IMR-90 (cell line): ENCODE results near the gene SERPINB5. TPM values are rescaled to one million over a fixed set of nuclear protein-coding genes. Genes with fewer than 3 reads are reported as not detected.

ENCODE experiments used
- ATAC-seq: fragments of 200-7000 bp; cut with Tn5 transposase; 2 replicates; pipeline ENCODE4 v1.9.1; 2020; ENCODE audit warnings: low read depth, mild to moderate bottlenecking, moderate library complexity
- BruUV-seq: library from RNA; stranded (reverse); fragments of 400-500 nt; replicated peaks from 2 replicates; lab custom pipeline; 2021; lab: Mats Ljungman, UMichigan
- CTCF ChIA-PET: fragments of 300-600 bp; formaldehyde crosslinking; extraction: SDS; loops from one replicate; lab custom pipeline; 2021; ENCODE audit warnings: antibody characterized with exemption; lab: Yijun Ruan, JAX
- POLR2A ChIA-PET: fragments of 300-600 bp; sonication (Branson Sonifier 250); formaldehyde crosslinking; loops from one replicate; lab custom pipeline; 2022; ENCODE audit warnings: antibody characterized with exemption; ENCODE audit not compliant: unreplicated experiment; lab: Charles Lee
- DNase-seq: peaks from one replicate; pipeline ENCODE4 v3.0.0; 2013
- H2AFZ ChIP-seq: replicated peaks from 2 replicates; pipeline ENCODE3; 2013; ENCODE audit warnings: low read length, mild to moderate bottlenecking; ENCODE audit not compliant: poor library complexity
- H2AK5ac ChIP-seq: 2 replicates; pipeline ENCODE4 v1.6.1; 2013; ENCODE audit warnings: low read depth, low read length, inconsistent platforms
- H2AK9ac ChIP-seq: replicated peaks from 2 replicates; pipeline ENCODE3; 2013; ENCODE audit warnings: mild to moderate bottlenecking, low read depth, low read length, moderate library complexity; ENCODE audit not compliant: poor library complexity
- H2BK120ac ChIP-seq: 2 replicates; pipeline ENCODE4 v1.6.1; 2013; ENCODE audit warnings: low read depth, low read length, inconsistent platforms
- H2BK15ac ChIP-seq: 3 replicates; pipeline ENCODE4 v1.6.1; 2013; ENCODE audit warnings: low read depth, low read length, inconsistent platforms
- H2BK20ac ChIP-seq: 2 replicates; pipeline ENCODE4 v1.6.1; 2013; ENCODE audit warnings: low read depth, mild to moderate bottlenecking, inconsistent platforms, low read length, moderate library complexity
- H2BK5ac ChIP-seq: 2 replicates; pipeline ENCODE4 v1.6.1; 2013; ENCODE audit warnings: mild to moderate bottlenecking, low read depth, low read length, inconsistent platforms; ENCODE audit not compliant: poor library complexity, severe bottlenecking
- H3K14ac ChIP-seq: replicated peaks from 2 replicates; pipeline ENCODE4 v1.6.1; 2013; ENCODE audit warnings: low read depth, low read length, inconsistent platforms
- H3K18ac ChIP-seq: 2 replicates; pipeline ENCODE4 v1.6.1; 2013; ENCODE audit warnings: low read depth, low read length, control low read depth
- H3K23ac ChIP-seq: 2 replicates; pipeline ENCODE4 v1.6.1; 2013; ENCODE audit warnings: low read depth, low read length, inconsistent platforms
- H3K27ac ChIP-seq: 2 replicates; pipeline ENCODE4 v1.5.1; 2013; ENCODE audit warnings: mild to moderate bottlenecking, control low read depth, low read length; ENCODE audit not compliant: insufficient read depth
- H3K27me3 ChIP-seq: 2 replicates; pipeline ENCODE4 v1.6.1; 2013; ENCODE audit warnings: low read length; ENCODE audit not compliant: control insufficient read depth, insufficient read depth
- H3K36me3 ChIP-seq: 2 replicates; pipeline ENCODE4 v1.6.1; 2013; ENCODE audit warnings: low read length, mixed read lengths; ENCODE audit not compliant: control insufficient read depth, insufficient read depth
- H3K4ac ChIP-seq: 2 replicates; pipeline ENCODE4 v1.6.1; 2013; ENCODE audit warnings: low read depth, low read length, inconsistent platforms
- H3K4me1 ChIP-seq: 2 replicates; pipeline ENCODE4 v1.6.1; 2013; ENCODE audit warnings: low read length, mixed read lengths; ENCODE audit not compliant: control insufficient read depth, insufficient read depth
- H3K4me2 ChIP-seq: 2 replicates; pipeline ENCODE4 v1.6.1; 2013; ENCODE audit warnings: low read depth, mild to moderate bottlenecking, control low read depth, low read length, moderate library complexity
- H3K4me3 ChIP-seq: 2 replicates; pipeline ENCODE4 v1.5.1; 2013; ENCODE audit warnings: low read depth, mild to moderate bottlenecking, control low read depth, low read length, moderate library complexity; ENCODE audit not compliant: insufficient read depth
- H3K56ac ChIP-seq: 2 replicates; pipeline ENCODE4 v1.6.1; 2013; ENCODE audit warnings: low read length, inconsistent platforms; ENCODE audit not compliant: insufficient read depth; ENCODE audit errors: extremely low read depth
- H3K79me1 ChIP-seq, 2 experiments: 2 replicates each; pipeline ENCODE4 v1.6.1; 2013; ENCODE audit warnings: low read length in 2 of 2, inconsistent platforms in 1 of 2, low read depth in 1 of 2
- H3K9ac ChIP-seq: 2 replicates; pipeline ENCODE4 v1.6.1; 2013; ENCODE audit warnings: low read depth, low read length, control low read depth
- H3K9me1 ChIP-seq: 2 replicates; pipeline ENCODE4 v1.6.1; 2013; ENCODE audit warnings: low read length, inconsistent platforms; ENCODE audit not compliant: insufficient read depth
- H3K9me3 ChIP-seq: 2 replicates; pipeline ENCODE4 v1.6.1; 2013; ENCODE audit warnings: low read length; ENCODE audit not compliant: control insufficient read depth, insufficient read depth
- H4K20me1 ChIP-seq: 2 replicates; pipeline ENCODE4 v1.6.1; 2013; ENCODE audit warnings: low read length, inconsistent platforms; ENCODE audit not compliant: insufficient read depth
- H4K5ac ChIP-seq: 2 replicates; pipeline ENCODE4 v1.6.1; 2013; ENCODE audit warnings: mild to moderate bottlenecking, low read depth, low read length, control low read depth
- H4K8ac ChIP-seq, 2 experiments: 2 replicates each; pipeline ENCODE4 v1.6.1; 2013; ENCODE audit warnings: low read depth in 2 of 2, low read length in 2 of 2, control low read depth in 1 of 2, inconsistent platforms in 1 of 2
- H4K91ac ChIP-seq: 2 replicates; pipeline ENCODE4 v1.6.1; 2013; ENCODE audit warnings: low read depth, low read length, inconsistent platforms; ENCODE audit not compliant: insufficient read depth
- CEBPB ChIP-seq: IDR thresholded peaks from 2 replicates; pipeline ENCODE4 v1.6.1; 2012; ENCODE audit warnings: low read depth, low read length, improper control_type of control experiment
- CTCF ChIP-seq: conservative IDR thresholded peaks from 2 replicates; pipeline ENCODE4 v1.5.1; 2012; ENCODE audit warnings: mild to moderate bottlenecking, low read depth, low read length, improper control_type of control experiment
- ELK1 ChIP-seq: fragments of 150-350 bp; IDR thresholded peaks from 2 replicates; pipeline ENCODE4 v1.6.1; 2016; ENCODE audit warnings: low read depth, mild to moderate bottlenecking, low read length, moderate library complexity, borderline replicate concordance
- MAFK ChIP-seq: IDR thresholded peaks from 2 replicates; pipeline ENCODE4 v1.6.1; 2012; ENCODE audit warnings: low read depth, low read length, improper control_type of control experiment
- MXI1 ChIP-seq: IDR thresholded peaks from 2 replicates; pipeline ENCODE4 v1.6.1; 2012; ENCODE audit warnings: low read depth, mild to moderate bottlenecking, low read length, moderate library complexity, borderline replicate concordance
- NFE2L2 ChIP-seq: fragments of 150-350 bp; IDR thresholded peaks from 2 replicates; pipeline ENCODE4 v1.6.1; 2016; ENCODE audit warnings: low read depth, mild to moderate bottlenecking, low read length
- RFX5 ChIP-seq: IDR thresholded peaks from 2 replicates; pipeline ENCODE4 v1.8.0; 2012; ENCODE audit warnings: low read depth, mild to moderate bottlenecking, low read length, moderate library complexity
- WGBS, 2 experiments: methylation state at CpG; one replicate each; pipeline versions ENCODE4 v1.1.5 to v1.1.7; 2013; ENCODE audit warnings: missing lambda C conversion rate in 2 of 2; ENCODE audit not compliant: insufficient read length in 1 of 2; ENCODE audit errors: extremely low coverage in 2 of 2; 5-methylcytosine and 5-hydroxymethylcytosine counted together
- dilution Hi-C: fragments of 300-500 bp; cut with HindIII; formaldehyde crosslinking; loops from one replicate; pipeline ENCODE4 v1.14.3; 2018; ENCODE audit warnings: low sequenced_read_pairs; ENCODE audit not compliant: unreplicated experiment
- in situ Hi-C: fragments of 300-500 bp; cut with MboI; formaldehyde crosslinking; loops from 3 replicates; pipeline ENCODE4 v1.14.3; 2019; ENCODE audit warnings: low sequenced_read_pairs, inconsistent platforms, mixed read lengths
- intact Hi-C: fragments of 100-400 bp; cut with micrococcal nuclease; formaldehyde crosslinking; loops from 2 replicates; pipeline ENCODE4 v1.10.0; 2022
- polyA plus RNA-seq, 3 experiments: library from polyadenylated mRNA; depleted of rRNA; stranded (reverse); fragments of >200 nt; gene quantifications; 2 replicates each; pipeline ENCODE4 v1.2.3, GENCODE V29; 2012; ENCODE audit warnings: low replicate concordance in 1 of 3
- total RNA-seq: library from RNA; depleted of rRNA; stranded (reverse); fragments of >200 nt; gene quantifications from 2 replicates; pipeline ENCODE4 v1.2.3, GENCODE V29; 2012

SERPINB5 gene
- total and polyA plus RNA-seq, 2 of the 4 experiments (the other 2 are of a cell fraction), result not detected

GRCh38 chr18:63472380-63472779 is 4.4 kb upstream of the SERPINB5 start:
- Histone ChIP-seq H4K8ac (no peak overlapping the region), H2AFZ (no peak overlapping the region), H3K36me3 (no peaks in the 10 kb centered on the region), H3K18ac (no peak overlapping the region), H3K56ac (no peak overlapping the region), H3K4ac (no peak overlapping the region), H2AK5ac (no peak overlapping the region), H2BK15ac (no peak overlapping the region), H2AK9ac (no peak overlapping the region), H4K91ac (no peak overlapping the region), H2BK5ac (no peak overlapping the region), H3K14ac (no peak overlapping the region), H3K9me1 (no peaks in the 10 kb centered on the region; the same call in 1 of the 2 replicates), H3K27ac (no peak overlapping the region), H3K9ac (no peak overlapping the region), H3K9me3 (no peaks in the 10 kb centered on the region), H3K27me3 (peaks cover 3% of the 10 kb centered on the region), H3K23ac (no peak overlapping the region), H2BK20ac (no peak overlapping the region), H4K20me1 (no peaks in the 10 kb centered on the region), H3K4me2 (no peak overlapping the region), H2BK120ac (no peak overlapping the region), H3K4me3 (no peak overlapping the region), H3K4me1 (no peaks in the 10 kb centered on the region), H3K79me1 (no peaks in the 10 kb centered on the region), H4K5ac (no peak overlapping the region)
- ChIA-PET POLR2A (no interaction called here), CTCF (no interaction called here)
- TF ChIP-seq MAFK, result no peak
- TF ChIP-seq CTCF, result no peak
- no peak for TF ChIP-seq RFX5
- no peak for TF ChIP-seq NFE2L2
- TF ChIP-seq ELK1, result no peak
- TF ChIP-seq MXI1, result no peak
- TF ChIP-seq CEBPB, result no peak
- DNase-seq (no peak), ATAC-seq (no peak)
- in situ Hi-C loops (no loop called here), intact Hi-C loops (no loop called here), dilution Hi-C loops (no loop called here)
- no CpG with 5 or more reads among the region's 5 CpGs for WGBS, 2 experiments
- BruUV-seq, result no TSS peak
